NOMO-1 treated with dmso at 0.1 percent for 144 hours (cell line): Measurements from ENCODE around the gene SCGN.
A peak's percentile ranks its signal among the peaks of the same experiment; 100 is the strongest.
"Not testable (repeated sequence)": the region's sequence is repeated elsewhere in the genome, so short reads cannot be mapped to it uniquely, and the experiment has no call there.

Experiments
- DNase-seq: peaks from one replicate; lab custom pipeline; 2025; ENCODE audit not compliant: unreplicated experiment; lab: John Stamatoyannopoulos, UW

SCGN gene

GRCh38 chr6:25726122-25726911 is 74.3 kb downstream of the SCGN start:
- DNase-seq, result no peak

GRCh38 chr6:25727028-25727427 is 75.0 kb downstream of the SCGN start:
- DNase-seq, result no peak

GRCh38 chr6:25730907-25731306 is 78.9 kb downstream of the SCGN start:
- no peak for DNase-seq

- no peak for DNase-seq
Measured at GRCh38 chr6:25731721-25732120, 79.7 kb downstream of the SCGN start.

GRCh38 chr6:25732468-25733198 is 80.6 kb downstream of the SCGN start:
- DNase-seq, result no peak

GRCh38 chr6:25735261-25735660 is 83.2 kb downstream of the SCGN start:
- DNase-seq, result no peak

- no peak for DNase-seq
Measured at GRCh38 chr6:25743868-25744267, 91.9 kb downstream of the SCGN start.

- DNase-seq, result no peak
Measured at GRCh38 chr6:25745836-25746235, 93.8 kb downstream of the SCGN start.

- DNase-seq, result no peak
Measured at GRCh38 chr6:25746968-25747367, 95.0 kb downstream of the SCGN start.

GRCh38 chr6:25747477-25747876 is 95.5 kb downstream of the SCGN start:
- no peak for DNase-seq

GRCh38 chr6:25748049-25748448 is 96.0 kb downstream of the SCGN start:
- no peak for DNase-seq

- not testable (repeated sequence) for DNase-seq
Measured at GRCh38 chr6:25748601-25749517, 96.8 kb downstream of the SCGN start.

GRCh38 chr6:25749837-25750236 is 97.8 kb downstream of the SCGN start:
- peak; percentile 80 for DNase-seq

GRCh38 chr6:25750906-25751305 is 98.9 kb downstream of the SCGN start:
- no peak for DNase-seq
